Measurements from ENCODE around the gene STOX2.
"Not testable (repeated sequence)": the region's sequence is repeated elsewhere in the genome, so short reads cannot be mapped to it uniquely, and the experiment has no call there.

Gene STOX2

DNA sequence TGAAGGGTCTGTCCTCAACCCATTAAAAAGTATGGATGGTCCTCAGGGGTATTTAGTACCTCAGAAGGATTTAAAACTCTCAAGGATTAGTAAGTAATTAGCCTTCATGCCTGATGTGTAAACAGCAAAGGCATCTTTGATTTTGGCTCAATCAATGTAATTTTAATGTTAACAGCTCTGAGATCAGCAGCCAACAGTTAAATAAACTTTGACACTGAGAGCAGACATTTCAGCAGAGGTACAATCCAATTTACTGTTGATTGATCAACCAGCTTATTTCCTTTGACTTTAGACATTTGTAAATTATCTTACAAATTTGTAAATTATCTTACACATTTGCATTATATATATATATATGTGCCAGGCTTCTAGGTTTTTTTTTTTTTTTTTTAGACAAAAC is 36.9 kb downstream of the STOX2 start:
- H3K4me3 ChIP-seq (replicated peaks; ENCODE audit: low read depth, low read length), result no peak overlapping the region
- no peak for DNase-seq (ENCODE audit: extremely low read depth, low read depth)
- TF ChIP-seq, protein P1, sequence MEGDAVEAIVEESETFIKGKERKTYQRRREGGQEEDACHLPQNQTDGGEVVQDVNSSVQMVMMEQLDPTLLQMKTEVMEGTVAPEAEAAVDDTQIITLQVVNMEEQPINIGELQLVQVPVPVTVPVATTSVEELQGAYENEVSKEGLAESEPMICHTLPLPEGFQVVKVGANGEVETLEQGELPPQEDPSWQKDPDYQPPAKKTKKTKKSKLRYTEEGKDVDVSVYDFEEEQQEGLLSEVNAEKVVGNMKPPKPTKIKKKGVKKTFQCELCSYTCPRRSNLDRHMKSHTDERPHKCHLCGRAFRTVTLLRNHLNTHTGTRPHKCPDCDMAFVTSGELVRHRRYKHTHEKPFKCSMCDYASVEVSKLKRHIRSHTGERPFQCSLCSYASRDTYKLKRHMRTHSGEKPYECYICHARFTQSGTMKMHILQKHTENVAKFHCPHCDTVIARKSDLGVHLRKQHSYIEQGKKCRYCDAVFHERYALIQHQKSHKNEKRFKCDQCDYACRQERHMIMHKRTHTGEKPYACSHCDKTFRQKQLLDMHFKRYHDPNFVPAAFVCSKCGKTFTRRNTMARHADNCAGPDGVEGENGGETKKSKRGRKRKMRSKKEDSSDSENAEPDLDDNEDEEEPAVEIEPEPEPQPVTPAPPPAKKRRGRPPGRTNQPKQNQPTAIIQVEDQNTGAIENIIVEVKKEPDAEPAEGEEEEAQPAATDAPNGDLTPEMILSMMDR (IDR thresholded peaks at IDR 0.05; ENCODE audit: low read depth, low read length, missing control alignments), result no peak

DNA sequence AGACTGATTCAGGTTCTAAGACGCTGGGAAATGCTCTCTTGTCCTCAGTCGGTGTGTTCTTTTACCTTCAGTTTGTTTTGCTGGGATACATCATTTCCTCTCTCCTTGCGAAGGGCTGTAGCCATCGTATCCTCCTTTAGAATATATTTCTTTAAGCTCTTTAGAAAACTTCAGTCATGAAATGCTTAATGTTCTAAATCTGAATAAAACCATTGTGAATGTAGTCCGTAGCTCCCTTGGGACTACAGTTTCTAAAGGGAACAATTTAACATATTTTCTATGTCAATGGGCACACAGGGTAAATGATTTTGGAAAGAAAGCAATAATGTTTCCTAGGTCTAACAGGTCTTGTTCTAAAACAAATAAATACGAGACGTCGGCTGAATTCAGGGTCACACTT is 40.6 kb downstream of the STOX2 start:
- no peak overlapping the region for H3K4me3 ChIP-seq (replicated peaks; ENCODE audit: low read depth, low read length)
- no peak for DNase-seq (ENCODE audit: extremely low read depth, low read depth)
- TF ChIP-seq, protein P1 (IDR thresholded peaks at IDR 0.05; ENCODE audit: low read depth, low read length, missing control alignments), result no peak

DNA sequence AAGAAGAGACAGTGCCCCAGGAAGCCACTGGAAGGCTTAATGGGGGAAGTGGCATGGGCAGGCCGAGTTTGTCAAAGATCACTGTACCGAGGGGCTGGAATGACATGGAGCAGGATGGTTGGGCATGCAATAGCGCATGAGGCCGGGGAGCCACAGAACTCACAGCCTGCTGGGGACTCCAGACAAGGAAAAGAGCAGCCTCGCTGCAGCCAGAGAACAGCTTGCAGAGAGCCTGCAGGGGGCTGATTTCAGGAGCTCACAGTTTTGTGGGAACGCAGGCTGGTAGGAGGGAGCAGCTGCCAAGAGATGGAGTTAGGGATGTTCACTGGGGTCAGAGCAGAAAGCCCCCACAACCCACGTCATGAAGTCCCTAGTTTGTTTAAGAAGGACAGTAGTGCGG is 45.4 kb downstream of the STOX2 start:
- no peak overlapping the region for H3K4me3 ChIP-seq (replicated peaks; ENCODE audit: low read depth, low read length)
- TF ChIP-seq, protein P1 (IDR thresholded peaks at IDR 0.05; ENCODE audit: low read depth, low read length, missing control alignments), result no peak
- no peak for DNase-seq (ENCODE audit: extremely low read depth, low read depth)

DNA sequence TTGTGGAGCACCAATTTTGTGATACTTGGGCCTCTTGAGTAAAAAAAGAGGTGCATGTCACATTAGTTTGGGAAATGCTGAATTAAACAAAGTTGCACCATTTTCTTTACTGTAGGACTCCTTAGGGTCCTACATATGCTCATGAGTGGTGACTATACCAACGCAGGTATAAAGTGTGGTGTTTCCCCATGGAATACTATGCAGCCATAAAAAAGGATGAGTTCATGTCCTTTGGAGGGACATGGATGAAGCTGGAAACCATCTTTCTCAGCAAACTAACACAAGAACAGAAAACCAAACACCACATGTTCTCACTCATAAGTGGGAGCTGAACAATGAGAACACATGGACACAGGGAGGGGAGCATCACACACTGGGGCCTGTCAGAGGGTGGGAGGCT is 47.5 kb downstream of the STOX2 start:
- H3K4me3 ChIP-seq (replicated peaks; ENCODE audit: low read depth, low read length); DNase-seq (ENCODE audit: extremely low read depth, low read depth): not testable (repeated sequence)

DNA sequence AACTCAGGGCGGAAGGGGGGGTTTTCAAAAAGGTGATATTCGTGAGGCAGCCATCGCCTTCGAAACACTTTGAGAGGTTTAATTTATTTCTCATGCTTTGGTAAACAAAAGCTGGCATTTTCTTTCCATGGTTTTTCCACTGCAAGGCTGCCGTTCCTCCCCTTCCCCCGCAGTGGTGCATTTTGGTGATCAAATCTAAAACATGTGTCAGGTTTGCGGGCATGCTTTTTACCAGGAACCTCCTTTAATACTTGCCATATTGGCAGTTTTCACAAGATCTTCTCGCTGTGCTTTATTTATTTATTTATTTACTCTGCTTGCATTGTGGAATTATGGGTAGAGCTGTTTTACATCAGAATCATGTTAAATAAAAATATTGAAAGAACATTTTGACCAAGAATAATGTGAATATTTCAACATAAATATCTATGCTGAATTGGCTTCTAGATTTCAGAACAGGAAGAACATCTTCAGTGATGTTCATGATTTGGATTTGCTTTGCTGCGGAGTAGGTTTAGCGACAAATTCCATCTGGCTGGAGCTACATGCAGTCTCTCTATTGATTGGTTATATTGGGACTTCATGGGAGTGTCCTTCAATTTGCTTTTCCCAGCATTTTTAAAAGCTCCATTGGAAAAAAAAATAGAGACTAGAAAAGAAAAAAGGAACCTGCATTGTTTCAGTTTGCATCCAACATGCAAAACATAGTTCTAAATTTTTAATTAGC is 54.4 kb downstream of the STOX2 start:
- TF ChIP-seq, protein P1 (IDR thresholded peaks at IDR 0.05; ENCODE audit: low read depth, low read length, missing control alignments), result no peak
- DNase-seq (ENCODE audit: extremely low read depth, low read depth), result no peak
- H3K4me3 ChIP-seq (replicated peaks; ENCODE audit: low read depth, low read length), result no peak overlapping the region

DNA sequence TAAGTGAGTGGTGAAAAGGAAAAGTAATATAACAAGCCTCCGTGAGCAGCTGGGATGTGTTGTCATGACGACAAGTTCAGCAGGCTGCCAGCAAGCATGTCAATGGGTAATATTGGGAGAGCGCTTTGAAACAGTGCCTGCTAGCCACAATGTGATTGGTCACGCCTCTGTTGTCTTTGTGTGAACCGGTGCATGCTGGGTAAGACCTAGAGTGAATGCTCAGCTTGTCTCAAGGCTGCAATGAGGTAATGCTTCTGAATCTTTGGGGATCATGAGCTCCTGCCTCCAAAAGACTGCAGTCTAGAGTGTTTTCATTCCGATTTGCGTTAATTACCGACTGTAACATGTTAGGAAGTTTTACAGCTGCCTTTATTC is 54.9 kb downstream of the STOX2 start:
- peak; percentile 2 for DNase-seq (ENCODE audit: extremely low read depth, low read depth)
- H3K4me3 ChIP-seq (replicated peaks; ENCODE audit: low read depth, low read length), result no peak overlapping the region
- TF ChIP-seq, protein P1 (IDR thresholded peaks at IDR 0.05; ENCODE audit: low read depth, low read length, missing control alignments), result no peak

DNA sequence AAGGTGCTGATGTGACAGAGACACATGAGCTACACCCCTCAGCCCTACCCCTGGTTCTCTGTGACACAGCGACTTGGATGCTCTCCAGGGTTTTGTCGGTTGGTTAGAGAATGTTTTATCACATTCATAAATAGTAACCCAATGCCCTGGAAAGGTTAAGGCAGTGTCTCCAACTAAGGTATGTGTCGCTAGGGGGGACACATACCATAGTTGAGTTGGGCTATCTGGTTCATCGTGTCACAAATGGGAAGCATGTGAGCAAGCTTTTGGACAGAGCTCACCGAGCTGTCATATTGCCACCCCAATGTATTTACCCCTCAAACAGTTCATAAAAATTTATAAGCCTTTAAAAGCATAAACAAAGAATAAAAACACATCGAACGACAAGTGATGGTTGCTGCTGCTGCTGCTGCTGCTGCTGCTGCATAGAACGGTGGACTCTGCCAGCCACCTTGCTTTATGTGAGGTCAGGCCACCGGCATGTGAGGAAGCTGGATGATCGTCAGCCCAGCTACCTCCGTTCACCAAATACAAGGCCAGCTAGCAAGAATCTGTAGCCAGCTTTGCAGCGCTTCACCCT is 55.9 kb downstream of the STOX2 start:
- no peak for DNase-seq (ENCODE audit: extremely low read depth, low read depth)
- TF ChIP-seq, protein P1 (IDR thresholded peaks at IDR 0.05; ENCODE audit: low read depth, low read length, missing control alignments), result no peak
- H3K4me3 ChIP-seq (replicated peaks; ENCODE audit: low read depth, low read length), result no peak overlapping the region
